GM10266 (cell line): Measurements from ENCODE around the gene SMARCD1.
A peak's percentile ranks its signal among the peaks of the same experiment; 100 is the strongest.

Experiments
- DNase-seq: peaks from one replicate; pipeline ENCODE4 v3.0.0; 2012; ENCODE audit errors: extremely low spot score
- CTCF ChIP-seq: IDR thresholded peaks from 2 replicates; pipeline ENCODE4 v1.5.1; 2012; ENCODE audit warnings: mild to moderate bottlenecking, low read depth; ENCODE audit not compliant: control insufficient read depth, insufficient read depth; ENCODE audit errors: missing control alignments

SMARCD1 gene

DNA sequence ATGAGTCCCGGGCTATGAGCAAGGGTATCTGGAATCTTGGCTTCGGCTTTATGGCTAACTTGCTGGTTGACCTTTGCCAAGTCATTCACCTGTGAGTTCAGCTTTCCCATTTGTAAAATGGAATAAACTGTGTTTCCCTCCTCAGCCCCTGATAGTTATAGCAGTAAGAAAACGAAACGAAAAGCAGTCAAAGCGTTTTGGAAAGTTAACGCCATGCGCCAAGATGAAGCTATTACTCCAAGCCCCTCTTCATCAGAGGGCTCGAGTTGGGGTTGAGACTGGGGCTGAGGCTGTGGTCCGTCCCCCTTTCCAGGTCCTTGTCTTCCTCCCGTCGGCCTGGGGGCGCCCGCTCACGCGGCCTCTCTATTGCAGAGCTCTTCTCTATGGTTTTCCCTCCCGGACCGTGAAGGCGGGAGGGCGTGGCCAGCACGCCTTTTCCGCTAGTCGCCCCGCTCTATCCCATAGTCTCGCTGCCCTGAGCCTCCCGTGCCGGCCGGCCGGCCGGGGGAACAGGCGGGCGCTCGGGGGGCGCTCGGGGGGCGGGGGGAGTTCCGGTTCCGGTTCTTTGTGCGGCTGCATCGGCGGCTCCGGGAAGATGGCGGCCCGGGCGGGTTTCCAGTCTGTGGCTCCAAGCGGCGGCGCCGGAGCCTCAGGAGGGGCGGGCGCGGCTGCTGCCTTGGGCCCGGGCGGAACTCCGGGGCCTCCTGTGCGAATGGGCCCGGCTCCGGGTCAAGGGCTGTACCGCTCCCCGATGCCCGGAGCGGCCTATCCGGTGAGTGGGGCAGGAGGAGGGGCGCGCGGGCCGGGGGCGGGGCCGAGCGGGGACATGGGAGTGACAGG lies at the start of gene SMARCD1:
SMARCD1 (plus strand) TSS at position 568 of the 840 bp plus-strand sequence; CDS start at position 596, 28 bp downstream.
- peak; percentile 95 for DNase-seq
- peak; percentile 81 for TF ChIP-seq CTCF

DNA sequence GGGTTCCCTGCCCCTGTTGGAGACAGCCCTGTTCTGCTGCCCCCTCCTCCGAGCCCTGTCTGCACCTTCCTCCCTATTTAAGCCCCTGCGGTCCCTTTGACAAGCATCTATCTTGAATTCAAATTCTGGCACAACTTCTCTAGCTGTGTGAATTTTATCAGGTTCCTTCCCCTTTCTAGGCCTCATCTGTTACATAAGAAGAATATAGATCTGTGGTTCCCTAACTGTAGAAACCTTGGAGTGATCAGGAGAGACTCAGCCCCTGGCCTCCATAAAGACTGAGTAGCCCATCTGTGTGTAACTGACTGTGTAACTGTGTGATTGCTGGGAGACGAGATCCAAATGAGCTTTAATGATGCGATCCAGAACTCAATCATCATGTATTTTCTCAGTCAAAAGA lies 46.8 kb upstream of the SMARCD1 start:
- TF ChIP-seq CTCF, result peak; percentile 6
- no peak for DNase-seq

DNA sequence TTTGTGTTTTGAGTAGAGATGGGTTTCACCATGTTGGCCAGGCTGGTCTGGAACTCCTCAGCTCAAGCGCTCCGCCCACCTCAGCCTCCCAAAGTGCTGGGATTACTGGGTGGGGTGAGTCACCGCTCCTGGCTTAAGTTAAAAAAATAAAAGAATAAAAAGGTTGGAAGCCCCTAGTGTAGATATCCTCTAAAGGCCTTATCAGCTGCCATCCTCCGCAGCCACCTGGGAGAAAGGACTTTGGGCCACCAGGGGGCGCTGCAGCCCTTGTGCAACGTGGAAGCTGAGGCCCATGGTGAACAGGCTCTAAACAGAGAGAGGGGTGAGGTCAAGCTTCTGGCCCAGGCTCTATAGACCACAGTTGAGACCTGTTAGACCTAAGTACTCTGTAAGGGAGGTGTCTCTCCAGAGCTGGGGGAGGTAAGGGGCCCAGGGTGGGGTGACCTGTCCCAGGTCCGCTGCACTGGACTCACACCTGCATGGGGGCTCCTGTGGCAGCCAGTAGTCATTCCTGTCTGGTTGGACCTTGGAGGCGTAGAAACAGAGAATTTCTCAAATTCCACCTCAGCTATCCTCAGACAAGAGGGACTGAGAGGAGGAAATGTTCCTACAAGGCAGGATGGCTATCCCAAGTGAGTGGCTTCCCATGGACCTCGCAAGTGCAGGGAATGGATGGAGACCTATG lies 45.8 kb upstream of the SMARCD1 start:
- TF ChIP-seq CTCF, result peak; percentile 89
- DNase-seq, result peak; percentile 87

GRCh38 chr12:50040657-50041056 lies 44.5 kb upstream of the SMARCD1 start:
- DNase-seq, result no peak
- TF ChIP-seq CTCF, result no peak

GRCh38 chr12:50041062-50041860 lies 43.9 kb upstream of the SMARCD1 start:
- TF ChIP-seq CTCF, result no peak
- DNase-seq, result no peak

DNA sequence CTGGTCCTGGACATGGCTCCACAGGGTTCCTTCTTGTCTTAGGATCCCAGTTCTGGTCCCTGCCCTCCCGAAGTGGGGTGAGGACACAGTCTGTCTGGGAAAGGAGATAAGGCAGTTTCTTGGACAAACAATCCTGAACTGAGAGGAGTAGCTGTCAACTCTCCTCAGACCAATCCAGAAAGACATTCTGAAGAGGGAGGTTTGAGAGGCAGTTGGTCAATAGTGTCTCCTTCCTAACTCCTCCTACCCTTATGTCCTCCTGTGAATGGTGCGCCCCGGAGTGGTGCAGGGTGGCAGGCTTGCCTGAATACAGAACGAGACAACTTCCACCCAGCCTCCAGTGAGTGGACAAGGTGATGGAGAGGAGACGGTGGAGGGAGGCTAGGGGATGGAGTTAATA lies 43.2 kb upstream of the SMARCD1 start:
- TF ChIP-seq CTCF, result no peak
- DNase-seq, result no peak
